HUES48 (cell line): ENCODE measurements around the gene FASN.
"Not testable (repeated sequence)": the region's sequence is repeated elsewhere in the genome, so short reads cannot be mapped to it uniquely, and the experiment has no call there.

Experiments
- H3K27ac ChIP-seq: one replicate; pipeline ENCODE4 v1.7.0; 2013; ENCODE audit warnings: low read depth, low read length, inconsistent platforms
- H3K27me3 ChIP-seq: 2 replicates; pipeline ENCODE4 v1.6.1; 2013; ENCODE audit warnings: mild to moderate bottlenecking, low read length; ENCODE audit not compliant: control insufficient read depth, insufficient read depth
- H3K36me3 ChIP-seq: 2 replicates; pipeline ENCODE4 v1.6.1; 2013; ENCODE audit warnings: low read length; ENCODE audit not compliant: control insufficient read depth, insufficient read depth
- H3K4me1 ChIP-seq: 2 replicates; pipeline ENCODE4 v1.6.1; 2013; ENCODE audit warnings: mild to moderate bottlenecking, low read length; ENCODE audit not compliant: control insufficient read depth, insufficient read depth
- H3K4me3 ChIP-seq: 2 replicates; pipeline ENCODE4 v1.5.1; 2013; ENCODE audit warnings: mild to moderate bottlenecking, low read depth, low read length
- H3K9ac ChIP-seq: 2 replicates; pipeline ENCODE4 v1.6.1; 2013; ENCODE audit warnings: mild to moderate bottlenecking, low read depth, low read length, moderate library complexity
- H3K9me3 ChIP-seq: 2 replicates; pipeline ENCODE4 v1.6.1; 2013; ENCODE audit warnings: low read length; ENCODE audit not compliant: control insufficient read depth, insufficient read depth

The FASN gene

DNA sequence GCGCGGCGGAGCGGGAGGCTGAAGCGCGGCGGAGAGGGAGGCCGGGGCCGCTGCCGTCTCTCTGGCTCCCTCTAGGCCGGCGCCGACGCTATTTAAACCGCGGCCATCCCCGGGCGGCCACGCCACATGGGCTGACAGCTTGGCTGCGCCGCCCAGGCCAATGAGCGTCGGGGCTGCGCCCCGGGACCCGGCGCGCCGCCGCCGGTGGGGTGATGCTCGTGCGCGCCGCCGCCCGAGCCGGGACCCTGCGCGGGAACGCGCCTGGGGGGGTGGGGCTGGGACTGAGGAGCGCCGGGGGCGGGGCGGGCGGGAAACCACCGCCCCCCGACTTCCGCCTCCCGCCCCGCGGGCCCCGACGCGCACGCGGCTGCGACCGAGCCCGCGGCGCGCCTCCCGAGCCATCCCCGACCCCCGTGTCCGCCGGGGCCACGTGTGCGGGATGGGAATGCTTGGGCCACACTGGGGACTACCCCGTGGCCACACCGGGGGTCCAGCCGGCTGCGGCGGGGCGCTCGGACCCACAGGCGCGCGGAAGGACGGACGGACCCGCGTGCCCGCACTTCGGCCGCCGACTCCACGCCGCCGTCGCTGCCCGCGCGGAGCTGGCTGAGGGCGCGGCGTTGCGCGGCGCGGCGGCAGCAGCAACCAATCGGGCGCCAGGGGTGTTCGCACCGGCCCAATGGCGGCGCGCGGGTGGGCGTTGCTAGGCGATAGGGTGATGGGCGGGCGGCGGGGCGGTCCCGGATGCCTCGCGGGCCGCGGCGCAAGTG lies at the start of gene FASN:
Gene FASN (minus strand): TSS at position 68 of the 770 bp plus-strand sequence. CDS start 1,791 bp downstream, outside the sequence.
- Histone ChIP-seq H3K4me3 (peak within 1 kb of the TSS; percentile 82), H3K27ac (peak within 1 kb of the TSS; percentile 97), H3K9ac (peak within 1 kb of the TSS; percentile 83), H3K4me1 (peaks cover 33% of the 10 kb centered on the region; the same call in 1 of the 2 replicates), H3K27me3 (no peaks in the 10 kb centered on the region), H3K36me3 (peaks cover 26% of the 10 kb centered on the region), H3K9me3 (no peaks in the 10 kb centered on the region)

DNA sequence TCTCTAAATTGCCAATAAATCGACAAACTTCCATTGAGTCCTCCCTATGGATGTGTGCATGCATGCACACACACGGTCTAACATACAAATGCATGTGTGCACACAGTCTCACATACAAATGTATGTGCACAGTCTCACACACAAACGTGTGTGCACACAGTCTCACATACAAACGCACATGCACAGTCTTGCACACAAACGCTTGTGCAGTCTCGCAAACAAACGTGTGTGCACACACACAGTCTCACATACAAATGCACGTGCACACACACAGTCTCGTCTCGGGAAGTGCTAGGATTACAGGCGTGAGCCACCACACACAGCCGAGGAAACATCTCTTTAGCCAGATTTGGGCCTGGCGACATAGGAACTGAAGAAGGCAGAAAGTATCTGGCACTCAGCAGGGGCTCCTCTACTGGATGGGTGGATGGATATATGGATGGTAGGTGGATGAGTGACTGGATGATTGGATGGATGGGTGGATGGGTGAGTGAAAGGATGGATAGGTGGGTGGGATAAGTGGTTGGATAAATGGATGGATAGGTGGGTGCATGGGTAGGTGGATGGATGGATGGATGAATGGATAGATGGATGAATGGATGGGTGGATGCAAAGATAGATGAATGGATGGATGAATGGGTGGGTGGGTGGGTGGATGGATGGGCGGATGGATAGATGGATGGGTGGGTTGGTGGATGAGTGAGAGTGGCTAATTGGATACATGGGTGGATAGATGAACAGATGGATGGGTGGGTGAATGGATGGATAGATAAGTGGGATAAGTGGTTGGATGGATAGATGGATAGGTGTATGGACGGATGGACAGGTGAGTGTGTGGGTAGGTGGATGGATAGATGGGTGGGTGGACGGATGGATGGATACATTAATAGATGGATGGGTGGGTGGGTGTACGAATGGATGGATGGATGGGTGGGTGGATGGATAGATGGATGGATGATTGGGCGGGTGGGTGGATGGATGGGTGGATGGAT lies 48.9 kb upstream of the FASN start:
- no peak overlapping the region for H3K27ac ChIP-seq
- H3K9ac ChIP-seq, result no peak overlapping the region
- no peaks in the 10 kb centered on the region for H3K36me3 ChIP-seq
- H3K4me1 ChIP-seq, result no peaks in the 10 kb centered on the region
- no peak overlapping the region for H3K4me3 ChIP-seq
- no peaks in the 10 kb centered on the region for H3K27me3 ChIP-seq
- no peaks in the 10 kb centered on the region; the same call in none of the 2 replicates for H3K9me3 ChIP-seq

DNA sequence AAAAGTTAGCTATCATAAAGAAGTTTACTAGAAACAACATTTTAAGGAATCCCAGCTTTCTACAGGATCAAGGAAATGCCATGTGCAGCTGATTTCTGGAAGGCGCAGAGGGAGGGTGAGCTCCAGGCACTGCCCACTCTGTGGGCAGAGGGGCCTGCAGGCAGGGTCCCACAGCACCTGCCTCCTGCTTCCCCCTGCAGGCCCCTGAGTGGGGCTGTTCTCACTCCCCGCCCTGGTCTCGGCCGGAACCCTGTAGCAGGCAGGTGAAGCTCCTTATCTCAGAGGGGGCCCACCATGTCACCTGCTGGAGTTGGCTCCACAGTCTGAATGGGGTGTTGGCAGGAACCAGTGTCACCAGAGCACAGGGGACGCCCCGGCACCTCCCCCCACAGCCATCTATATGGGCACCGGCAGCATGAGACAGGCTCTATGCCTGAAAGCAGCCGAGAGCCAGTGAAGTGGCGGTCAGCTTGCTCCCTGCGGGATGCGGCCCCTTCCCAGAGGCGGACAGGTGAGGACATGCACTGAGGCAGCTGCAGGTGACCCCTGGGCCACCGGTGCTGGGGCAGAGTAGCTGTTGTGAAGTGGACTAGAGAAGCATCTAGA lies 47.6 kb upstream of the FASN start:
- Histone ChIP-seq H3K9ac (no peak overlapping the region), H3K27me3 (no peaks in the 10 kb centered on the region), H3K9me3 (no peaks in the 10 kb centered on the region; the same call in 1 of the 2 replicates), H3K4me1 (no peaks in the 10 kb centered on the region), H3K4me3 (no peak overlapping the region), H3K27ac (no peak overlapping the region), H3K36me3 (no peaks in the 10 kb centered on the region)

DNA sequence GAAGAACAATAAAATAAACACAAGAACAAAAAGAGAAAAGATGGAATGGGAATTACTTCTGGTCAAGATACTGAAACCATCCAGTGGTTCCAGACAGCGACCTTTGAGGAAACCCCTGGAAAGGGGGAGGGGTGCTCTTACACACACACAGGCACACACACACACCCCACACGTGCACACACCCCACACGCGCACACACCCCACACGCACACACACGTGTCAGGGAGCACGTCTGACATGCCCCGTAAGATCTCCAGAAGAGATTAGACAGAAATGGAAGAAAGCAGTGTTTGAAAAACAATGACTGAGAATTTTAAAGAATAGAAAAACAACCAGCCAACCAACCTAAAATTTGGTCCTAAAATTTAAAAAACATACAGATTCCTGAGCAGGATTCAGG lies 45.3 kb upstream of the FASN start:
- Histone ChIP-seq H3K9me3 (no peaks in the 10 kb centered on the region), H3K4me3 (no peak overlapping the region), H3K27ac (no peak overlapping the region), H3K36me3 (no peaks in the 10 kb centered on the region), H3K9ac (no peak overlapping the region), H3K27me3 (no peaks in the 10 kb centered on the region), H3K4me1 (no peaks in the 10 kb centered on the region)

DNA sequence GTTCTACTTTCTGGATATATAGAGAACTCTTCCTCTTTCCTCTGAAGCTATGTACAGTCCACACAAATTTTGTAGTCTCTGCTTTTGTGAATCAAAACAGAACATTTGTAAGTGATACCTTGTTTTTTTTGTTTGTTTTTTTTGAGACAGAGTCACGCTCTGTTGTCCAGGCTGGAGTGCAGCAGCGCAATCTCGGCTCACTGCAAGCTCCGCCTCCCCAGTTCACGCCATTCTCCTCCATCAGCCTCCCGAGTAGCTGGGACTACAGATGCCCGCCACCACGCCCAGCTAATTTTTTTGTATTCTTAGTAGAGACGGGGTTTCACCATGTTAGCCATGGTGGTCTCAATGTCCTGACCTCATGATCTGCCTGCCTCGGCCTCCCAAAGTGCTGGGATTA lies 41.9 kb upstream of the FASN start:
- not testable (repeated sequence) for H3K9me3 ChIP-seq, H3K36me3 ChIP-seq, H3K9ac ChIP-seq, H3K4me3 ChIP-seq, H3K27ac ChIP-seq, H3K4me1 ChIP-seq, H3K27me3 ChIP-seq

DNA sequence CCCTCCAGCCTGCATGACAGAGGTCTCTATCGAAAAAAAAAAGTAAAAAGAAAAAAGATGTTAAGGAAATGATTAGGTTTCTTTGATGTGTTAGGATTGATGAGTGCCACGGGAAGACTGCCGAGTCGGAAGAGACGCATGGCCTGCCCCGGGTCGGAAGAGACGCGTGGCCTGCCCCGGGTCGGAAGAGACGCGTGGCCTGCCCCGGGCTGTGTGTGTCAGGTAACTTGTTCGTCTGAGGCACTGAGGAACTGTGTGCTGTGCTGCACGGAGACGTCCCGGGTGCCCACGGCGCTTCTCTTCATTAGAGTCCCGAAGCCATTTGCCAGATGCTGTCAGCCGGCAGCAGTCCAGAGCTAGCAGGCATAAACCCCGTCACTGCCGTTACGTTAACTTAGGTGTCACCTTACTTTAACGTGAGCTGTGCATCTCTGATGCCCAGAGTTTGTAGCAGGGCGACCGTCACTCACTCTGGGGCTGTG lies 40.5 kb upstream of the FASN start:
- no peaks in the 10 kb centered on the region for H3K27me3 ChIP-seq
- H3K36me3 ChIP-seq, result no peaks in the 10 kb centered on the region
- no peaks in the 10 kb centered on the region for H3K9me3 ChIP-seq

DNA sequence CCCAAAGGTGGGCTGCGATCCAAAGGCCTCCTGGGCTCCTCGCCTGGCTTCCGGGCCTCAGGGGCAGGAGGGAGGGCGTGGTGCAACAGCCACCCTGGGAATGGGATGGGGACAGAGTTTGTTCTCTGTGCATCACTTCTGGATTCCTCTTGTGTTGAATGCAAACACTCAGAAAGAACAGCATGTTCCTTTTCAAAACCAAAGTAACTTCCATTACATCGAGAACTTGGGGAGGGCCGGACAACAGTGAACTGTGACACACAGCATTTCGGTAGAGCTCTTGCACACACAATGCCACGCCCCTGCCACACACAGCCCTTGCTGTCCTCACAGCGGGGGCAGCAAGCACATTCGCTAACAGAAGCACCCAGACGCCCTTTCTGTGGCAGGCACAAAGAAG lies 36.1 kb upstream of the FASN start:
- no peak overlapping the region for H3K9ac ChIP-seq
- H3K27ac ChIP-seq, result no peak overlapping the region
- no peak overlapping the region for H3K4me3 ChIP-seq
- no peaks in the 10 kb centered on the region for H3K27me3 ChIP-seq
- H3K9me3 ChIP-seq, result no peaks in the 10 kb centered on the region
- H3K4me1 ChIP-seq, result no peaks in the 10 kb centered on the region
- H3K36me3 ChIP-seq, result no peaks in the 10 kb centered on the region

More for the DNA sequence above, 40.5 kb upstream of the FASN start:
- Histone ChIP-seq H3K27ac (no peak overlapping the region), H3K4me1 (no peaks in the 10 kb centered on the region), H3K9ac (no peak overlapping the region), H3K4me3 (no peak overlapping the region)

DNA sequence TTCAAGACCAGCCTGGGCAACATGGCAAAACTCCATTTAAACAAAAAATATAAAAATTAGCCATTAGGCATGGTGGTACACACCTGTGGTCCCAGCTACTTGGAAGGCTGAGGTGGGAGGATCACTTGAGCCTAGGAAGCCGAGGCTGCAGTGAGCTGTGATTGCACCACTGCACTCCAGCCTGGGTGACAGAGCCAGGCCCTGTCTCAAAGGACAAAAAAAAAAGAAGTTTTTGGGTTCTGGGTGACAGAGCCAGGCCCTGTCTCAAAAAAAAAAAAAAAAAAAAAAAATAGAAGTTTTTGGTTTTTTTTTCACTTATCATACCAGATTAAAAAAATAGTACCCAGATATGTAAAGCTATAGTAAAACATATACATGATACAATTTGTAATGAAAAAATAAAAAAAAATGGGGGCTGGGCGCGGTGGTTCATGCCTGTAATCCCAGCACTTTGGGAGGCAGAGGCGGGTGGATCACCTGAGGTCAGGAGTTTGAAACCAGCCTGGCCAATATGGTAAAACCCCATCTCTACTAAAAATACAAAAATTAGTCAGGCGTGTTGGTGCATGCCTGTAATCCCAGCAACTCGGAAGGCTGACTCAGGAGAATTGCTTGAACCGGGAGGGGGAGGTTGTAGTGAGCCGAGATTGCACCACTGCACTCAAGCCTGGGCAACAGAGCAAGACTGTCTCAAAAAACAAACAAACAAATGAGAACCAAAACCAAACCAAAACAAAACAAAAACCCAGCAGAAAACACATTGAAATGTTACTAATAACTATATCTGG lies 35.3 kb upstream of the FASN start:
- not testable (repeated sequence) for H3K27me3 ChIP-seq, H3K27ac ChIP-seq, H3K4me1 ChIP-seq, H3K9ac ChIP-seq, H3K36me3 ChIP-seq, H3K4me3 ChIP-seq, H3K9me3 ChIP-seq

DNA sequence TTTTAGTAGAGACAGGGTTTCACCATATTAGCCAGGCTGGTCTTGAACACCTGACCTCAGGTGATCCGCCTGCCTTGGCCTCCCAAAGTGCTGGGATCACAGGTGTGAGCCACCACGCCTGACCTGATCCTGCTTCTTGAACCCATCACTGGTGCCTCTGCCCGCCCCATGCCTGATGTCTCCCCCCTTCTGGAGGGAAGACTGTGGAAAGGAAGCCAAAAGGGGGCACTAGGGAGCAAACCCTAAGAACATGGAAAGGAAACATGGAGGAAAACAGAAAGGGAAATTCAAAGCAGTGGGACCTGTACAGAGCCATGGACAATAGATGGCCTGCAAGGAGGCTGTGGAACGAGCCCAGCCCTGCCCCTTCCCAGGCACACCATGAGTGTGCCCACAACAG lies 31.1 kb upstream of the FASN start:
- no peaks in the 10 kb centered on the region for H3K36me3 ChIP-seq
- no peaks in the 10 kb centered on the region for H3K27me3 ChIP-seq
- no peaks in the 10 kb centered on the region for H3K4me1 ChIP-seq
- no peaks in the 10 kb centered on the region for H3K9me3 ChIP-seq
- H3K9ac ChIP-seq, result no peak overlapping the region
- H3K27ac ChIP-seq, result no peak overlapping the region
- no peak overlapping the region for H3K4me3 ChIP-seq

DNA sequence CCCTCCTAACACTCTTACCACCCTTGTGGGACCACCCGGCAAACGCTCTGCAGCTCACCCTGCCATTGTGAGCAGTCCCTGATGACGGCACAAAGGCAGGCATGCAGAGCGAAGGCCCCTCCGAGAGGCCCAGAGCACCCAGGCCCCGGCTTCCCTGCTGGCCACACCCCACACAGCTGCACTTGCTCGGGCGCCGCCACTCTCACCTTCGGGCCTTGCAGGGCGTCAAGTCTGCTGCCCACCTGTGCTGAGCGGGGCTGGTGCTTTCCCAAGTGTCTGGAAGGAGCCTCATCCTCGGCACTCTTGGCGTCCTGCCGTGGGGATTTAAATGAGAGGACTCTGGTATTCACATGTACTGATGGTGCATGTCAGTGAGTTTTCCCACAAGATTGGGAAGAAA lies 30.3 kb upstream of the FASN start:
- H3K27ac ChIP-seq, result no peak overlapping the region
- no peaks in the 10 kb centered on the region for H3K4me1 ChIP-seq
- no peak overlapping the region for H3K9ac ChIP-seq
- no peak overlapping the region for H3K4me3 ChIP-seq
- H3K9me3 ChIP-seq, result no peaks in the 10 kb centered on the region
- H3K27me3 ChIP-seq, result no peaks in the 10 kb centered on the region
- H3K36me3 ChIP-seq, result no peaks in the 10 kb centered on the region
